Measurements from ENCODE around the gene NALCN. TPM values are rescaled to one million over a fixed set of nuclear protein-coding genes. Genes with fewer than 3 reads are reported as not detected.

The NALCN gene
- total RNA-seq, 4 donors from 2014 or later, result under 0.01 to 1.3 (median 0.17) TPM; not detected in 1

DNA sequence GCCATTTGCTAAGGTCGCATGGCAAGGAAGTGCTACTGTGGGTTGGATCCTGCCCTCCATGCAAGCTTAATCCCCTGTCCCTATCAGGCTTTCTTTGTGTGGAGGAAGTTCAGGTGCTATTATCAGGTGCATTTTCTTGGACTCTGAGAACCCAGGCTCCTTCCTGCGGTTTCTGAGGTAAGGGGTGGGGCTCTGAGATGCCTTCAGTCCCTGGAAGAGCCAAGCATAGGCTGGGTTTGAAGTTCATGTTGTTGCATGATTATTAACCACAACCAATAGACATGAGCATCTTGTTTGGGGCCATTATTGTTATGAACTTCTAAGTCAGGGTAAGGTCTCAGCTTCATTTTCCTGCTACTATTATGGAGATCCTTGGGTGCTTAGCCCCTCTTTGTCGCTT is 109.5 kb downstream of the NALCN start:
- no peak for TF ChIP-seq CTCF (IDR thresholded peaks at IDR 0.05; ENCODE audit: low read depth)

GRCh38 chr13:101305981-101306411 is 110.3 kb downstream of the NALCN start:
- TF ChIP-seq CTCF (IDR thresholded peaks at IDR 0.05; ENCODE audit: low read depth), result no peak

DNA sequence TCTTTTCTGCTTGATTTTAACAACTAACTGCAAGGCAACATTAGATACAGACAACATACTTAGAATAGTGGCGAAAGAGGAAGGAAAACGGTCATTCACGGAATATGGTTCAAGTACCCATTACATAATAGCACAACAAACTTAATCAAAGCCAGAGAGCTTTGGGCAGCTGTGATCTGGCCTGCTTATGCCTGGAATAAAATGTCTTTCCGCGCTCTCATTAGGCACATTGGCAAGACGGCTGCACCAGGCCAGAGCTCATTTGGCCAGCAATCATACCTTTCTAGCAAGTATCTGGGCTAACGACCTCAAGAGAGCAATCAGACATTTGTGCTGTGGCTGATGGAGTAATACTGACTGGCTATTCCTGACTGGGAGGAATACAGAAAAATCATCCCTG is 112.8 kb downstream of the NALCN start:
- no peak for TF ChIP-seq CTCF (IDR thresholded peaks at IDR 0.05; ENCODE audit: low read depth)

DNA sequence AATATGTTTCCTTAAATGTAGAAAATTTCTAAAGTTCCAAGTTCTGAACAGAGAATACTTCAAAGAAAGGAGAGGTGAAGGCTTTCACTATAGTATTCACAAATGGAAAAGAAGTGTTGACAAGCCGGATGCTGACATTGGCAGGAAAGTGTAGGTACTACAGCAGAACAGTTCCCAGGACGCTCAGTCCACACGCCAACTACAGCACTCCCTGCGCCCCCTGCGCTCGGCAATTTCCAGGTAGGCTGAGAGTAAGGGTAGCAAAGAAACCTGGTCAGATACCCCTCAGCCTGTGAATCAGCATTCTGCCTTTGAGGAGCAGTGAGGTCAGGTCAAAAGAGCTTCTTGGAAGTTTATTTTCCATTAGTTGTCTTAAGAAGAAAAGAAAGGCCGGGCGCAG is 115.3 kb downstream of the NALCN start:
- no peak for TF ChIP-seq CTCF (IDR thresholded peaks at IDR 0.05; ENCODE audit: low read depth)

DNA sequence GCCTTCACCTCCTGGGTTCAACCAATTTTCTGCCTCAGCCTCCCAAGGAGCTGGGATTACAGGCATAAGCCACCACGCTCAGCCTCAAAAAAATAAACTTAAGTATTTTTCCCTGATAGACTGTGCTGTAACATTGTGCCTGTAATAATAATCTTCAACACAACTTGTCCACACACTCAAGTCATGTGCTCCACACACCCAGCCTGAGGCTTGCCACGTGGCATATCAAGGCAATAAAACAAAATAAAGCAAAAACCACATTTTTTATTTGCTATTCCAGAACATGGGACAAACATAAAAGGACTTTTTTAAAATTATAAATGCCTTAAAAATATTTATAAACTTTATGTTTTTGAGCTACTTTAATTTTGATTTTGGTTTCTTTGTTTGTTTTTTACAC is 115.8 kb downstream of the NALCN start:
- TF ChIP-seq CTCF (IDR thresholded peaks at IDR 0.05; ENCODE audit: low read depth), result no peak

DNA sequence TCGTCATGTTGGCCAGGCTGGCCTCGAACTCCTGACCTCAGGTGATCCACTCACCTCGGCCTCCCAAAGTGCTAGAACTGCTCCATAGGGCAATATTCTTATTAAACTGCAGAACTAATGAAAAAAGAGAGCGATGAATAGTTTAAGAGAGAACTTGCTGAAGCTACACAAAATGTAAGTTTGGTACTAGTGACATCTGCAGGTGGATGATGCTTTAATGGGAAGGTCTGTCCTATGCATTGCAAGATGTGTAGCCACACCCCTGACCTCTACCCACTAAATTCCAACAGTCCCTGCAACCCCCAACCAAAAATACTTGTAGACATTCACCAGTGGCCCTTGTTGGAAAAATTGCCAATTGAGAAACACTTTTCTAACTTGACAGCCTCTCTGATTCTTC is 117.8 kb downstream of the NALCN start:
- TF ChIP-seq CTCF (IDR thresholded peaks at IDR 0.05; ENCODE audit: low read depth), result no peak

GRCh38 chr13:101297794-101298193 is 118.5 kb downstream of the NALCN start:
- TF ChIP-seq CTCF (IDR thresholded peaks at IDR 0.05; ENCODE audit: low read depth), result no peak

All from subcutaneous adipose tissue (tissue), 4 donors.